KMS-11 (cell line): ENCODE measurements around the gene SLC2A9.

Experiments used
- H2AFZ ChIP-seq: fragments of 200-600 bp; sonication (generic); 2 replicates; pipeline ENCODE4 v1.6.1; 2016; ENCODE audit warnings: antibody characterized with exemption, mixed run types, low read depth
- H3K27ac ChIP-seq: fragments of 200-600 bp; sonication (generic); 2 replicates; pipeline ENCODE4 v1.6.1; 2016; ENCODE audit warnings: mild to moderate bottlenecking, mixed run types
- H3K27me3 ChIP-seq: fragments of 200-600 bp; sonication (generic); 2 replicates; pipeline ENCODE4 v1.6.1; 2017; ENCODE audit warnings: mild to moderate bottlenecking, low read depth, mixed run types, moderate library complexity; ENCODE audit not compliant: insufficient read depth
- H3K36me3 ChIP-seq: fragments of 200-600 bp; sonication (generic); 2 replicates; pipeline ENCODE4 v1.6.1; 2017; ENCODE audit warnings: mild to moderate bottlenecking, mixed run types; ENCODE audit not compliant: insufficient read depth
- H3K4me1 ChIP-seq: fragments of 200-600 bp; sonication (generic); 2 replicates; pipeline ENCODE4 v1.6.1; 2016; ENCODE audit warnings: mild to moderate bottlenecking, low read depth, mixed run types; ENCODE audit not compliant: poor library complexity, severe bottlenecking
- H3K4me2 ChIP-seq: fragments of 200-600 bp; sonication (generic); 2 replicates; pipeline ENCODE4 v1.7.0; 2016; ENCODE audit warnings: mild to moderate bottlenecking, mixed run types
- H3K4me3 ChIP-seq: fragments of 200-600 bp; sonication (generic); IDR thresholded peaks from 2 replicates; pipeline ENCODE4 v1.6.1; 2017; ENCODE audit warnings: low read depth, low read length, mixed read lengths; ENCODE audit not compliant: insufficient read depth
- H3K79me2 ChIP-seq: fragments of 200-600 bp; sonication (generic); 2 replicates; pipeline ENCODE4 v1.6.1; 2016; ENCODE audit warnings: low read depth, mixed run types; ENCODE audit not compliant: insufficient read depth
- H3K9ac ChIP-seq: fragments of 200-600 bp; sonication (generic); 2 replicates; pipeline ENCODE4 v1.6.1; 2016; ENCODE audit warnings: mild to moderate bottlenecking, mixed run types
- H4K20me1 ChIP-seq: fragments of 200-600 bp; sonication (generic); 2 replicates; pipeline ENCODE4 v1.6.1; 2016; ENCODE audit warnings: mild to moderate bottlenecking, mixed run types; ENCODE audit not compliant: insufficient read depth
- CTCF ChIP-seq: fragments of 200-600 bp; sonication (generic); conservative IDR thresholded peaks from 2 replicates; pipeline ENCODE4 v1.6.1; 2017; ENCODE audit warnings: low read depth, mild to moderate bottlenecking, antibody characterized with exemption, low read length, moderate library complexity, mixed read lengths

Gene SLC2A9

GRCh38 chr4:10030972-10031667, 9.8 kb upstream of the SLC2A9 start:
- Histone ChIP-seq H3K27ac (no peak overlapping the region), H3K4me2 (no peak overlapping the region), H3K27me3 (no peaks in the 10 kb centered on the region), H4K20me1 (no peaks in the 10 kb centered on the region), H3K36me3 (no peaks in the 10 kb centered on the region), H2AFZ (no peak overlapping the region), H3K79me2 (no peaks in the 10 kb centered on the region), H3K9ac (no peak overlapping the region), H3K4me3 (no peak overlapping the region), H3K4me1 (no peaks in the 10 kb centered on the region)
- TF ChIP-seq CTCF: no peak

- Histone ChIP-seq H3K4me1 (no peaks in the 10 kb centered on the region), H3K9ac (no peak overlapping the region), H3K27ac (no peak overlapping the region), H4K20me1 (no peaks in the 10 kb centered on the region), H3K27me3 (no peaks in the 10 kb centered on the region), H3K79me2 (no peaks in the 10 kb centered on the region), H2AFZ (no peak overlapping the region), H3K4me3 (no peak overlapping the region), H3K4me2 (no peak overlapping the region), H3K36me3 (no peaks in the 10 kb centered on the region)
- no peak for TF ChIP-seq CTCF
Observed at GRCh38 chr4:10029403-10029802, 8.1 kb upstream of the SLC2A9 start.

GRCh38 chr4:10028910-10029309, 7.6 kb upstream of the SLC2A9 start:
- Histone ChIP-seq H4K20me1 (no peaks in the 10 kb centered on the region), H3K4me1 (no peaks in the 10 kb centered on the region), H3K36me3 (no peaks in the 10 kb centered on the region), H3K79me2 (no peaks in the 10 kb centered on the region), H3K4me2 (no peak overlapping the region), H2AFZ (no peak overlapping the region), H3K27ac (no peak overlapping the region), H3K4me3 (no peak overlapping the region), H3K9ac (no peak overlapping the region), H3K27me3 (no peaks in the 10 kb centered on the region)
- no peak for TF ChIP-seq CTCF

GRCh38 chr4:10026485-10026884, 5.2 kb upstream of the SLC2A9 start:
- Histone ChIP-seq H3K4me3 (no peak overlapping the region), H3K4me1 (no peaks in the 10 kb centered on the region), H3K9ac (no peak overlapping the region), H4K20me1 (no peaks in the 10 kb centered on the region), H2AFZ (no peak overlapping the region), H3K27me3 (no peaks in the 10 kb centered on the region), H3K27ac (no peak overlapping the region), H3K79me2 (no peaks in the 10 kb centered on the region), H3K4me2 (no peak overlapping the region), H3K36me3 (no peaks in the 10 kb centered on the region)
- no peak for TF ChIP-seq CTCF
